SIG-M5 (cell line): ENCODE data around the gene ATRN.

Experiments
- DNase-seq: peaks from one replicate; lab custom pipeline; 2025; lab: John Stamatoyannopoulos, UW

The ATRN gene

DNA sequence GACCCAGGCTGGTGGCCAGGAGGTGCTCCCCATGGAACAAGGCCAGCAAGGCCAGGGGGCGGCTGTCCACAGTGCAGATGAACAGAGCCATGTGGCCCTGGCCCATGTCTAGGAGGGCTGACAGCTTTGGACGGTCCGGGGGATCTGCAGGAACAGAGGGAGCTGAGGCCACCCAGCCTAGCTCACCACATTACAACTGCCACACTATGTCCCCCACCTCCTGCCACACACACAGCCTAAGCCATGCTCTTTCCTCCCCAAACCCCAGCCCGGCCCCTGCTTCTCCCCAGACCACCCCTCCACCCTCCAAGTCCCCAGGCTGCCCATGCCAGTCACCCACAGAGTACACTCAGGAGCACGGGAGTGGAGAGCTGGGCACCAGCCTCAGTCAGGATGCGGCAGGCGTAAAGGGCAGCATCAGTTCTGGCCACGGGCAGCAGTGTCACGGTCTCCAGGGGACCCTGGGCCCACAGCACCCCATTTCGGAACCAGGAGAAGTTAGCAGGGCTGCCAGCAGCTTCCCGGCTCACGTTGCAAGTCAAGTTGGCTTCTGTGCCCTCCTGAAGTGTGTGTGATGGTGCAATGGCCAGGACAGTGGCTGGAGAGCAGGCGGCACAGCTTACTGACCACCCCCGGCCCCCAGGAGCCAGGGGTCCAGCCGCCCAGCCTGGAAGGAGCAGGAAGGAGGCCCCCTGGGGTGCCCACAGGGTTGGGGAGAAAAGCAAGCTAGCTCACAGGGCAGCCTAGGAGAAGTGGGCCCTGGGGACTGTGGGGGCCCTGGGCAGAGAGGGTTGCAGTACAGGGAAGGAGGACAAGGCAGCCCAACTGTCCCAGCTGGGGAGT, 226.1 kb downstream of the ATRN start:
- DNase-seq, result no peak

DNA sequence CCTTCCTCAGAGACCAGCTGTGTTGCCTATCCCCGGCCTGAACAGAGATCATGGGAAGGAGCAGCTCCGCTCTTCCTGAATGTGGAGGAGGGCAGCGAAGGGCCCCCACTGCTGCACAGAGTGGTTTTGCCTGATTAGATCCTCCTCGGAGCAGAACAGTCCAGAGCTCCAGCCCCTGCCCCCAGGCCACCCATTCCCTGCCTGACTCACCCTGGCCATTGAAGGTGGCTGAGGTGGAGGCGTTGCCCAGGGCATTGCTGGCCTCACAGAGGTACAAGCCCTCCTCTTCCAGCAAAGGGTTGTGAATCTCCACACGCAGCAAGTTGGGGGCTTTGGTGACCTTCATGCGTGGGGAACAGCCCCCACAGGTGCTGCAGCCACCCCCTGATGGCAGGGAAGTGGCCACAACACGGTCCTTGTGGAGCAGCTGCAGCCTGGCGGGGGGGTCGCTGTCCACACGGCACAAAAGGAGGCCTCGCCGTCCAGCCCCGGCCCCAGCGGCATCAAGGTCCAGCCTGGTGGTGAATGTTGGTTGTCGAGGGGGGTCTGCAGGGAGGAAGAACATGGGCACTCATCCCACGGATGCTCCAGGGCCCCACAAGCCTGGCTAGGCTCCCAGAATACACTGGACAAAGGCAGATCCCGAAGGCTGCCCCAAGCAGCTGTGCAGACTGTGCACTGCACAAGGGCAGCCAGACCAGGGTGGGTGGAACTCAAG, 226.9 kb downstream of the ATRN start:
- DNase-seq, result no peak

- no peak for DNase-seq
Measured at GRCh38 chr20:3698591-3699001, 227.8 kb downstream of the ATRN start.

- DNase-seq, result no peak
Measured at GRCh38 chr20:3699037-3699436, 228.2 kb downstream of the ATRN start.
